Activated T-cell treated with anti-CD3 and anti-CD28 coated beads for 48 hours (primary cell): ENCODE data around the gene MRPL43.
A peak's percentile ranks its signal among the peaks of the same experiment; 100 is the strongest.
"Not testable (repeated sequence)": the region's sequence is repeated elsewhere in the genome, so short reads cannot be mapped to it uniquely, and the experiment has no call there.

Experiments used
- DNase-seq: peaks from one replicate; pipeline ENCODE4 v3.0.0-alpha.2; 2020; ENCODE audit warnings: low read depth

The MRPL43 gene

DNA sequence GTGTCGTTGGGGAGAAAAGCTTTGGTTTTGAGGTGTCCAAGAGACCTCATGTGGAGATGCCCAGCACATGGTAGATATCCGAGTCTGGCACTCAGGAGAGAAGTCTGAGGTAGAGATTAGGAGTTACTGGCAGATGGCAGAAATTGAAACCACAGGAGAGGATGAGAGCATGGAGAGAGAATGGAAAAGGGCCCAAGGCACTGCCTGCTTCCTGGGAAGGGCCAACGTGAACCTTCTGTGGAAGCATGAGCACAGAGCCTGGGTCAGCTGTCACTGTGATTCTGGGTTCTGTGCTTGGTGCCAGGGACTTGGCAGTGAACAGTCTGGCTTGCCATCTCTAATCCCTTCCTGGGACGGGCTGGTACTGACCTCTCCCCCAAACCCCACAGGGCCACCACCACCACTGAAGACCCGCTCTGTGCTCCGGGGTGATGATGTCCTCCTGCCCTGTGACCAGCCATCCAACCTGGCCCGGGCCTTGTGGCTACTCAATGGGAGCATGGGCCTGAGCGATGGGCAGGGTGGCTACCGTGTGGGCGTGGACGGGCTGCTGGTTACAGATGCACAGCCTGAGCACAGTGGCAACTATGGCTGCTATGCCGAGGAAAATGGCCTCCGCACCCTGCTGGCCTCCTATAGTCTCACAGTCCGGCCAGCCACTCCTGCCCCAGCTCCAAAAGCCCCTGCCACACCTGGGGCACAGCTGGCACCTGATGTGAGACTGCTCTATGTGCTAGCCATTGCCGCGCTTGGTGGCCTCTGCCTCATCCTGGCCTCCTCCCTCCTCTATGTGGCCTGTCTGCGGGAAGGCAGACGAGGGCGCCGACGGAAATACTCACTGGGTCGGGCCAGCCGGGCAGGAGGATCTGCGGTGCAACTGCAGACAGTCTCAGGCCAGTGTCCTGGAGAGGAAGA, 4.1 kb downstream of the MRPL43 start:
- no peak for DNase-seq

- no peak for DNase-seq
Observed at GRCh38 chr10:100981178-100981772, 6.0 kb downstream of the MRPL43 start.

GRCh38 chr10:100980711-100981110, 6.6 kb downstream of the MRPL43 start:
- no peak for DNase-seq

DNA sequence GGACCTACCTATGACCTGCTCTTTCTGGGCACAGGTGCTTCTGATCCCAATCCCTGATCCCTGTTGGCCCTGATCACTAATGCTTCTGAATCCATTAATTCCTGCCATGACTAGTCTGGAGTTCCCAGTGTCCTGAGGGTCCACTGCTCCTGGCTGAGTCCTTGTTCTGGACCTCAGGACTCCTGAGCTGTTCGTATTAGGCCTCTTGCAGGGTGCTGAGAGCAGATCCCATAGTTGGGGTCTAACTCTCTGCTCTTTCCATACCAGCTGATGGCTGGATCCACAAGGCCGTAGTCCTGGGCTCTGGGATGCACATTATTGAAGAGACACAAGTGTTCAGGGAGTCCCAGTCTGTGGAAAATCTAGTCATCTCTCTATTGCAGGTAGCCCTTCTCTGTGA, 7.0 kb downstream of the MRPL43 start:
- no peak for DNase-seq

- no peak for DNase-seq
Observed at GRCh38 chr10:100979791-100980272, 7.5 kb downstream of the MRPL43 start.

GRCh38 chr10:100978901-100979195, 8.4 kb downstream of the MRPL43 start:
- no peak for DNase-seq

- DNase-seq: no peak
Observed at GRCh38 chr10:100978121-100978900, 9.0 kb downstream of the MRPL43 start.

- DNase-seq: no peak
Observed at GRCh38 chr10:100977436-100977835, 9.9 kb downstream of the MRPL43 start.

- no peak for DNase-seq
Observed at GRCh38 chr10:100976906-100977305, 10.4 kb downstream of the MRPL43 start.

DNA sequence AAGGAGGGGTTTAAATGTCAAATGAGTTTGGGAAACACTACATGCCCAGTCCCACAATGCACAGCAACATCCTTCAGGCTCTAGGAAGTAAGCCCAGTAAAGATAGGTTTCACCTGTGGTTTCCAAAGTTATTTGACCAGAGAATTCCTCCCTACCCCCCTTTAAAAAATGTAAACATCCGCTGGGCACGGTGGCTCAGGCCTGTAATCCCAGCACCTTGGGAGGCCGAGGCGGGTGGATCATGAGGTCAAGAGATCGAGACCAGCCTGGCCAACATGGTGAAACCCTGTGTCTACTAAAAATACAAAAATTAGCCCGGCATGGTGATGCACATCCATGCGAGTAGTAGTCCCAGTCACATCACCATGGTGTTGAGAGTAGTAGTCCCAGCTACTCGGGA, 11.9 kb downstream of the MRPL43 start:
- not testable (repeated sequence) for DNase-seq

DNA sequence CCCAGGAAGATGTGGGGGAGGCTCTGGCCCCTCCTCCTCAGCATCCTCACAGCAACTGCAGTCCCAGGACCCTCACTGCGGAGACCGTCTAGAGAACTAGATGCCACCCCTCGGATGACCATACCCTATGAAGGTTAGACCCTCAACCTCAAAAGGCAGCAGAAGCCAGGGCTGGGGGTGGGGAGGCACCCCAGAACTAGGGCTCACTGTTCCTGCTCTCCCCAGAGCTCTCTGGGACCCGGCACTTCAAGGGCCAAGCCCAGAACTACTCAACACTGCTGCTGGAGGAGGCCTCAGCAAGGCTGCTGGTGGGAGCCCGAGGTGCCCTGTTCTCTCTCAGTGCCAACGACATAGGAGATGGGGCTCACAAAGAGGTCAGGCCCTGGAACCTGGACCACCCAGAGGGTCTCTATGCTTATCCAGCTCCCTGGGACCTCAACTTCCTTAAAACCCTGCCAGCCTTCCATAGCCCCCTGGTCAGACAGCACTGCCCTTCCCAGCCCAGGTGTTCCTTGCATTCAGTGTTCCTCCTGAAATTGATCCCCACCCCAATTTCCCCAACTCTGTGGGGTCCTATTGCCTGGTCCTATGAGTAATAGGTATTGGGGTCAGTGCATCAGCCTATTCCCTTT, 14.3 kb downstream of the MRPL43 start:
- no peak for DNase-seq

DNA sequence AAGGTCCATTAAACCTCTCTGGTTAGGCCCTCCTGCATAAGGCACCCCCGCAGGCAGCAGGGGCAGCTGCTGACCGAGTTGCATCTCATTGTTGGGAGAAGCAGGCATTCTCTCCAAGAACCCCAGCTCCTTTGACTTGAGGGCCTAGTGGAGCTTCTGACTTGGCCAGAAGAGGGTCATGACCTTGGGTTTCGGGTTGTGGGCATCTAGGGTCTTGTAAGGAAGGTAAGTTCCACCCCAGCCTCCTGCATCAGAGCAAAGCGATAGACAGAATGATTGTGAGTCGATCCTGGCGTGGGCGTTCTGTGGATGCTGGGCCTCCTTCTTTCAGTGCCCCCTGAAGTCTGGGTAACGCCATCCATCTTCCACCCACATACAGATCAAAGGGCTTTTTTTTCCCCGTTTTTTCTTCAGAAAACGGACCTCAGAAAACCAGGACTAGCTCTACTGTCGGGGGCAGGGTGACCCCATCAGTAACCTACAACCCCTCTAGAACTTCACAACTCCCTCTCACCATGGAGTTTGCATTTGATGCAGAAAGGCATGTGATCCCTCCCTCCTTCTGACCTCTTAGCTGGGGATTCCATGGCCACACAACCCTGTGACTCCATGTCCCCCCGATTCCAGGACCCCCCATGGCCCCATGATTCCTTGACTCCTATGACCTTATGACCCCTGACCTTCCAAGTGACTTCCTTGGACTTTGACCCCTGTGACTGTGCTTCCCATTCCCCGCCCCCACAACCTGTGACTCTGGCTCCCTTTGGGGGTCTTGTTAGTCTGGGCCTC, 15.0 kb downstream of the MRPL43 start:
- no peak for DNase-seq

GRCh38 chr10:100970914-100971811, 16.1 kb downstream of the MRPL43 start:
- no peak for DNase-seq

DNA sequence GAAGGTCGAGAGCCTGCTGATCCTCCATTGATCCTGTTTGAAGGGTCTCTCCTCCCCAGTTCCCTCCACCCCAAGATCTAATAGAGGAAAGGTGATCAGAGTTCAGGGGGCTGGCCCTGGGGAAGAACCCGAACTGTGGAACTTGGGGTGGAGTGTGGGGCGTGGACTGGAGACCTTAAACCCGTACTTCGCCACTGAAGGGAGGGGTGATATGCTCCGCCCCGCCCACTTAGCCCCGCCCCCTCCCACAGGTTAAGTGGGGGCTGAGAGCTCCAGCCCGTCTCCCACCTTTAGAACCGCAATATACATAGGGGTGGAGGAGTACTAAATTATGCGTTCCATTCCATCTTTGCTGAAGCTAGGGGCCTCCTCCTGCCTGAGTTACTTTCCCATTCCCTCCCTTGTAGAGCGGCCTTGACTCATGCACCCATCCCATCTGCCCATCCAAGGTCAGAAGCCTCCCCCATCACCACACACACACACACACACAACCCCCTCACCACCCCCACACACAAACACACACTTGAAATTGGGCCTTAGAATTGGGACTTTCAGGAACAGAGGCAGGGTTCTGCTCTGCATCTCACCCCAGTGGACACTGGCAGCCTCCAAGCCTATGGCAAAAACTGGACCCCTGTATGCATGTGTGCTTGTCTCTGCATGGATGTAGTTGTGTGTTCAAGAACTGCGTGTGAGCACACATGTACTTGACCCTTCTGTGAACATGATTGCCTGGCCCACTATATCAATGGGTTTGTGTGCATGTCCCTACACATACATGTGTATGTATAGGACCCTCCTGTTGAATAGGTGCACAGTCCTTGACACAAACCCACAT, 17.0 kb downstream of the MRPL43 start:
- no peak for DNase-seq

- peak; percentile 37 for DNase-seq
Observed at GRCh38 chr10:100969187-100970075, 17.9 kb downstream of the MRPL43 start, which contains the start of gene SEMA4G. TSS of gene SEMA4G (plus strand) at chr10:100969504. CDS start at chr10:100972913, 3,409 bp downstream.

GRCh38 chr10:100968863-100969186, 18.5 kb downstream of the MRPL43 start:
- no peak for DNase-seq

- DNase-seq: no peak
Observed at GRCh38 chr10:100968062-100968736, 19.1 kb downstream of the MRPL43 start.

DNA sequence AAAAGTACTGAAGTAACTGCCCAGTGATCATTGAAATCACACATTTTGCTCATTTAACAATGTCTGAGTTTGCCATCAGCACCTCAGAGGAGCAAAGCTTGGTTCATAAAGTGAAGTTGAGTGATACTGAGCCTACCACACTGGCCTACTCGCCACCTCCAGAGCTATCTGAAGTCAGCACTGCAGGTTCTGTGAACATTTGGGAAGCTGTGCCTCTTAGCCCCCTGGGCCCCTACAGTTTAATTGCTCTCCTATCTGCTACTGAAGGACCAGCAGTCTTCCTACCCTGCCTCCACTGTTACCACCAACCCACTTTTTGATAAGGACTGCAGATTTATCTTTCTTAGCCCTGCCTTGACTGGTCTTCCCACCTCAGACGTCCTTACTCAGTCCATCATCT, 20.0 kb downstream of the MRPL43 start:
- no peak for DNase-seq
